Left kidney (tissue), 2 donors: Measurements from ENCODE around the gene GRID1. TPM values are rescaled to one million over a fixed set of nuclear protein-coding genes. Genes with fewer than 3 reads are reported as not detected.

Experiments
- DNase-seq: peaks from one replicate; pipeline ENCODE4 v3.0.0-alpha.2; 2013
- polyA plus RNA-seq: library from polyadenylated mRNA; unstranded; fragments of 120-200 nt; gene quantifications from one replicate; pipeline ENCODE4 v1.2.1, GENCODE V29; 2013; ENCODE audit not compliant: insufficient read length

The GRID1 gene
- polyA plus RNA-seq, 1 donor, result 1.1 TPM

DNA sequence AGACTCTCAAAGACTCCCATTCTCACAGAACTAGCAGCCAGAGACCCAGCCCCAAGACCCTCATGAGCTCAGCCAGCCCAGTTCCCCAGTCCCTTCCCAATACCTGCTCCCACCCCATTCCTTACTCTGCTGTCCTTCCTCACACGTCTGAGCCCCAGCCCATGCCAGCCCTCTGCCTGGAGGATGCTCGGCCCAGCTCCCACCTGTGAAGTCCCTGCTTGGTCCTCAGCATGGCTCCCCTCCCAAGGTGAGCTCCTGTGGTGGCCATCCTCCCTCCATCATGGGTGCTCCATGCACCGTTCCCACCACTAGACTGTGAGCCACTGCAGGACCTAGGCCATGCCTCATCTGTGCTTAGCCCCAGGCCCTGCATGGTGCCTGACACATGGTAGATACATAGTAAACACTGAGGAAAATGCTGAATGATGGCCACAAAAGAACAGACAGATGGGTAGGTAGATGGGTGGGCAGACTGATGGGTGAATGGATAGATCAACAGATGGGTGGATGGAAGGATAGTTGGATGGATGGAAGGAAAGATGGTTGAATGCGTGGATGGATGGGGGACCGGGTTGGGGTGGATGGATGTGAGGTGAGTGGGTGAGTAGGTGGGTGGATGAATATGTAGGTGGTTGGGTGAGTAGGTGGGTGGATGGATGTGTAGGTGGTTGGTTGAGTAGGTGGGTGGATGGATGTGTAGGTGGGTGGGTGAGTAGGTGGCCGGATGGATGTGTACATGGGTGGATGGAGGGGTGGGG lies 138.9 kb downstream of the GRID1 start:
- DNase-seq, result no peak

DNA sequence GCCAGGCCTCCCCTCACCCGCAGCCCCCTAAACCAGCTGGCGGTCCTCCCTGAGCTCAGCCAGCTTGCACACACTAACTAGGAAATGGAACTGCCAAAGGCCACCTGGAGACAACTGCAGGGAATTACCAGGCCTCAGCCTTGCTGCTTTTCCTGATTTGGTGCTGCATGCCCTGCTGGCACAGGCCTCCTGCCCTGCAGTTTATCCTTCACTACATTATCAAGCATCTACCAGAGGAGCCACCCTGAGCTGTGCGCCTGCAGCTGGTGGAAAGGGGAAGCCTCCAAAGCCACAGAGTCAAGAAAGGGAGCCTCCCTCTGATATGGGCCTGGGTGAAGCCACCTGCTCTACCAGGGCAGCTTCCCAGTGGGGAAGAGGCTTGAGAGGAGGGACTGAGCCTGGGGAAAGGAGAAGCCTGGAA lies 139.8 kb downstream of the GRID1 start:
- DNase-seq, result no peak

DNA sequence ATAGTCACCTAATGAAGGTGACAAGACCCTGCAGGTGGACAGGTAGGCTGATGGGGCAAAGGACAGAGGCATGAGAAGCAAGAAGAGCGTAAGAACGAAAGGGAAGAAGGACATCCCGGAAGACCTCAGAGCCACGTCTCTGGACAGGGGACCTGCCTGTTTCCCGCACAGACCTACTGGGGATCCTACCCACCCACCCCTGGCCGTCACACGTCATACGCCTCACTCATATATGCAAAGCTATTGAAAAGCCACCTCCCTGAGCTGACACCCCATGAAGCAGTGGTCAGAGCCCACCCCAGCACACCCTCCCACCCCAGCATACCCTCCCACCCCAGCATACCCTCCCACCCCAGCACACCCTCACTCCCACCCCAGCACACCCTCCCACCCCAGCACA lies 140.6 kb downstream of the GRID1 start:
- DNase-seq, result no peak

DNA sequence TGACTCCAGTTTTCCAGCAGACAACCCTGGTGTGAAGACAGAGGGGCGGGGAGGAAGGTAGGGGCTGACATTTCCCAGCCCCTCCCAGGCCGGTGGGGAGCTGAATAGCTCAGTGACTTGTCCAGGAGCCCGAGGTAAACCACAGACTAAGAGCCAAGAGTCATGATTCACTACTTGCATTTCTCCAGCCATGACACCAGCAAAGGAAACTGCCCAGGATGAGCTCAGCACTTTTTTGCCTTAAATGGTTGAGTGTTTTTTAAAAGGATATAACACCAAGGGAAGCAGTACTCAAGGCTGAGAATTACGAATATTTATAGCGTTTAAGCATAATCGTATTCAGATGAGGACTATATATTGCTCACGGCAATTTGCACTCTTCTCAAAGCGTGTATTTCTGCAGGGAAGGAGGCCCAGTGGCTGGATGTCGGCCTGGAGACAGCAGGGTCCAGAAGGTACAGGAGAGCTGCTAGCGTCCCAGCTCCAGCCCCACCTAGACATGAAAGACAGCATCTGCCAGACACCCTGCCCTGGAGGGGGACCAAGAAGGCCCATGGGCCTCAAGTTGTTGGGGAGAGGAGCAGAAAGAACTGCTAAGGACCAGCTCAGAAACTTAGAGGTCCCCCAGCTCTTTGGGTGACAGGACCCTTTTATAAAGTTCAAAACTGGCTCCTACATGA lies 141.4 kb downstream of the GRID1 start:
- DNase-seq, result no peak

DNA sequence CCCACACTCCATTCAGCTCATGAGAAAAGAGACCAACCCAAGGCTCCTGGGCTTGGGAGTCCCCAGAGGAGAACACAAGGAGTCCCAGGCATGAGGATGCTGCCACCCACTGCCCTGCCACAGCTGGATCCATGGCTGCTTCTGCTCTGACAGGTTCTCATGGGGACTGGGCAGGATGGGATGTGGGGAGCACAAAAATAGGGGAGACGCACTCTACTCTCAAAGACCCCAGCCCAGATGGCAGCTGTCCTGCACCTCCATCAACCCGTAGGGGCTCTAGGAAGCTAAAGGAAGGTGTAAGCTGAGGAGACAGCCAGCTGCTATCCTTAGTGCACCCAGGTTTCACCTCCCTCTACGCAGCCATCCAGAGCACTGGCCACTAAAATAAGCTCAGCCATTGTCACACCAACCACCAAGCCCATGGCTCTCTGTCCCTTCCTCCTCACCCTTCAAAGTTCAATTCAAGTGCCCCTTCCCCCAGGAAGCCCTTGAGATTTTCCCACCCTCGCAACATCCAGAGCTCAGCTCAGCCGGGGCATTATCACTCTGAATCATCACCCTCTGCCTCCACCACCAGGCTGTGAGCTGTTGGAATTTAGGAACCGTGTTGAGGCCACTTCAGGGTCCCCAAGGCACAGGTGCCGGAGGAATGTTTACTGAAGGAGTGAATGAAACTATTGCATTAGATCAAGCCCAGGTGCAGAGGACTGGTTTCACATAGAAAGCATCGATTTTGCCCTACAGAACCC lies 142.1 kb downstream of the GRID1 start:
- DNase-seq, result peak; percentile 3

DNA sequence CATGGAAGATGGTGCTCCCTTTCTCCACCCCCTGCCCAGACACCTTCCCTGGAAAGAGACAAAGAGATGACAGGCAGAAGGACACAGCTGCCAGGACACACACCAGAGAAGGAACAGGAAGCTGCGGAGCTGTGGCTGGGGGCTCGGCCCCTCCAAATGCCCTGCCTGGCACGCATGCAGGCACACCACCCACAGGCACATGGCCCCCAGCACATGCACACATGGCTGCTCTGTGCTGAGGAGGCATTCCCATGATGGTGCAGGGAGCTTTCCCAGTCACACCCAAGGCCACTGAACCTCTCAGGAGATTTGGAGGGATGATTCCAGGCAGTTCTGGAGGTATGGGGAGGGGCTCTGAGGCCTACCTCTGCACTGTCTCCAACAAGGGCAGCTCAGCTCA lies 143.3 kb downstream of the GRID1 start:
- DNase-seq, result no peak

DNA sequence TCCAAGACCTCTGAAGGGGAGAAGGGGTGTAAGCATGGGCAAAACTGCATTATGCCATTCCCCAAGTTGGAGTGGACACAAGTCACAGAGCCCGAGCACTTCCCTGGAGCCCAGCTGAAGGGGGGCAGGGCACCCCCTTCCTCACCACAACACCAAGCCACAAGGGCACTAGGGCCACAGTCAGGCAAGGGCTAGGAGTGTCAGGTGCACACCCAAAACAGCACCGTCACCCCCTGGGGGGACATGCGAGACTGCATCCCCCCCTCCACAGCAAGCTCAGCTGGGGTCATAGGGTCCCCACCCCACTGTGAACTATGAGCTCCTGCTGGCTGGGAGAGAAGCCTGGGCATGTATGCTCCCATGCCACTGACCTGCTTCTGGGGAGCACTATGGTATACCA lies 143.9 kb downstream of the GRID1 start:
- no peak for DNase-seq

DNA sequence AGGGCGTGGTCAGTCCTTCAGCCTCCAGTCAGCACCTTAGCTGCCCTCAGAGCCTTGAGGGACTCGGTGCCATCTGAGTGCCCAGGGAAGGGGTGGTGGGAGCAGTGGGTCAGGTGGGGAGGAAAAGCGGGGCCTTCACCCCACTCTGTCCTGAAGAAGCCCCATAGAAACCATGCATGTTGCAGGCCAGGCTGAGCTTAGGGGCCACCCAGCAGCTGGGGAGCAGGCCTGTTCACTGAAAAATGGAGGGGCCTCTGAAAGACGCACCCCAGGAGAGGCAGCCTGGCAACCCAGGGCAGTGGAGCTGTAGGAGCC lies 144.3 kb downstream of the GRID1 start:
- DNase-seq, result no peak

DNA sequence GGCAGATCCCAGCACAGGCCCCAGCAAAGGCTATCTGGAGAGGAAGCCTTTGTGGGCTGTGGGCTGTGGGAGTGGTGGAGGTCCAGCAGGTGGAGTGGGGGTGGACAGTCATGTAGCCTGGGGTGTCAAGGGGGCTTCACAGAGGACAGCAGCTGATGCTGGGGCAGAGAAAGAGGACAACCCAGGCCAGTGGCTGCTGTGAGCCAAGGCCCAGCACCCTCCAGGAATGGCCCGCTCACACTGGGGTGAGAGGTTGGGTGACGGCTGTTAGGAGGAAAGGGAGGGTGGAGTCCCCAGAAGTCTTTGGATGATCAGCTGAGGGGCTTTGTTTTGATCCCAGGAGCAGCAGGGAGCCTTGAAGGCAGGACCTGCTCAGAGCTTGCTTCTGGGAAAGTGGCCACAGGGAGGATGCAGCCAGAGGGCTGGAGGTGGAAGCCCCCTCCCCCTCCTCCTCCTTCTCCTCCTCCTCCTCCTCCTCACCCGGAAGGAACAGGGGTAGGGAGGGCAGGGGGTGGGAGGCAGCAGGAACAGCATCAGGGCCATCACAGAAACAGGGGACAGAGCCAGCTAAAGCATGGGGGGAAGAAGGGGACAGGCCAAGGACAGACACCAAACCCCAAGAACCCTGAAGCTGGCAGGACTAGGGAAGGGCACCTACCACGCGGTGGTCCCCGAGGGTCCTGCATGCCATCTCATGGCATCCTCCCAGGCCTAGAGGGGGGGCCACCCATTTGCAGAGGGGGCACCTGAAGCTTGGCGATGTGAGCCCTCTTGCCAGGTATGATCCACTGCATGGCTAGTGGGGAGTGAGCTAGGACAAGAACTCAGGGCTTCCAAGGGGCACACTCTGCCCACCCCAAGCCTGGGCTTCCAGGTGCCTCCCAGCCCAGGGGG lies 144.9 kb downstream of the GRID1 start:
- DNase-seq, result no peak

DNA sequence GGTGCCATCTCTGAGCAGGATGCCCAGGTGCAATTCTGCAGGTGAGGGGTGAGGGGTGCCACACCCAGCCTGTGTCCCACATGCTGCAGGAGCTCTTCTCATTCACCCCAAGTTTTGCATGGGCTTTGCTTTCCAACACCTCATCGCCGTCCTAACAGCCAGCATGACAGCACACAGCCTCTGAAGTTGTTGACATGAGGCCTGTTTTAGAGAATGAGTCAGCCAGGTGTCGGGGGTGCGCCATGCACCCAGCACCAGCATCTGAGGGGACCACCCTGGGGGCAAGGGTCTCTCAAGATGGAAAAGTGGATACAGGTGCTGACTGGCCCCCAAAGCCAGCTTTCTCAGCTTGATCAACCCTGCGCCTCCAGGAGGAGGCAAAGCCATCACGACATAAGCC lies 146.0 kb downstream of the GRID1 start:
- DNase-seq, result no peak

DNA sequence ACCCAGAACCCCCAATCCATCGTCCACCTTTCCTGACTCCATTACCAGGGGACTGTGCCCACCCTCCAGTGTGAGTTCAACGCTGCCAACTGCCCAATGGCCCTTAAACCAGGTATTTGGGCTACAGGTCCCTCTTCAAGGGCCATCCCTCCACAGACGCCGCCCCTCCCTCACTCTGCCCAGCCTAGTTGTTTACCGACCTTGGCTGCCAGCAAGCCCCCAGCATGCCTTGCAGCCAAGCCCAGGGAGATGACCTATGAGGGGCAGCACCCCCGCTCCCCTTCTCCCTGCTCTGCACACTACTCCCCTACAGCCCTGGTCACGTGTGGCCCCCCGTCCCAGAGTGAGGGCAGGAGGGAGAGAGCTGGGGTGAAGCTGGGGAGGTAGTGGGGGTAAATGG lies 147.3 kb downstream of the GRID1 start:
- DNase-seq, result no peak

DNA sequence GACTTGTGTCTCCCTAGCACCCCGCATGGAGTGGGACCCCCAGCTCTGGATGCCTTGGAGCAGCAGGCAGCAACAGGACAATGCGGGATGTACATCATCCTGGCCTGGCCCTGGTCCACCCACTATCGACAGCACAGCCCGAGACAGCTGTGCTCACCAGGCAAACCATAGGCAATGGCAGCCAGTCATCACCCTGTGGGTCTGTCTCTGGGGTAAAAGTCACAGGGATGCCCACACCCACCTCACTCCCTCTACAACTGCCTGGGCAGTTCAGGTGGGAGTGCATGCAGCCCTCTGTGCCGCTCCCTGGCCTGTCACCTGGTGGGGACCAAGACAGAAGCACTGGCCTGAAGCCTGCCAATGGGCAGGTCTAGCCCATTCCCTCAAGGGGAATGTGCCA lies 147.8 kb downstream of the GRID1 start:
- no peak for DNase-seq

DNA sequence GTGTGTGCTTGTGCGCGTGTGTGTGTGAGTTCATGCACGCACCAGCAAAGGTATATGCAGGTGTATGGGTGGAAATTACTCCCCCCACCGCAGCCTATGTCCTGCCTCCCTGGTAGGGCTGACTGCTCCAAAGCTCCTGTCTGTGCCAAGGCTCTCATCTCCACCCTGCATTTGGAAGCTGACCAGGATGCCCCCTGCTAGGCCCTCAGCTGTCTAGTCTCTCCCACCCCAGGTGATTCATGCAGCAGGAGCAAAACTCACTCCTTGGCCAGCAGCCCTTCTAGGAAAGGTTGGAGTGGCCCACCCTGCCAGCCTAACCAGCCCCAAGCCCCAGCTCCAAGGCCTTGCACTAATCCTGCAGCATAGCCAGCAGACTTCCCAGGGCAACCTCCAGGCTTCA lies 148.4 kb downstream of the GRID1 start:
- no peak for DNase-seq

DNA sequence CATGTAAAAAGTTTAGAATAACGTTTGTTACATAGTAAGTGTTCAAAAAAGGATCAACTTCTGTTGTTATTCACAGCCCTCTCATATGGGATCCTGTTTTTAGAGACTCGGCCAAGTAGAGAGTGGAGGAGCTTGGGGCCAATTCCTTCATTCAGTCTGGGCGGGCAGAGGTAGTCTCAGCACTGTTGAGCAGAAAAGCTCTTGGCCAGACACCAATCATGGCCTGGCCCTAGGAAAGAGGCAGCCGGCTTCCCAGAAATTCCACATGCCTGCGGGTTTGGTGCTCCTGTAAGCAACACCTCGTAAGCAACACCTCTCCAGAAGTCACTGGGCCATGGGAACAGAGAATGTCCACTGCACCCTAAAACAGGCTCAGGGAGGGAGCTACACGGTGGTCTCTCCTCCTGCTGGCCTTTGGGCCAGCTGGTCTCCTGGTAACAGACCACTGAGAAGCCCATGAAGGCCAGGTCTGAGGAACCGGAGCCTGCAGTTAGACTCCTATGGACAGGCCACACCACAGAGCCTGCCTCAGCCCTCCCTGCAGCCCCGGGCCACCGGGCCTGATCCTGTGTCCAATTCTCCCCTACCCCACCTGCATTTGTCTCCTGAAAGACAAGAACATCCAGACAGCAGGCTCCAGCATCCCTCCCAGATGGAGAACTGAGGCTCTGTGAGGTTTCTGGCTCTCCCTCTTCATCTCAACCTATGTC lies 149.1 kb downstream of the GRID1 start:
- no peak for DNase-seq

DNA sequence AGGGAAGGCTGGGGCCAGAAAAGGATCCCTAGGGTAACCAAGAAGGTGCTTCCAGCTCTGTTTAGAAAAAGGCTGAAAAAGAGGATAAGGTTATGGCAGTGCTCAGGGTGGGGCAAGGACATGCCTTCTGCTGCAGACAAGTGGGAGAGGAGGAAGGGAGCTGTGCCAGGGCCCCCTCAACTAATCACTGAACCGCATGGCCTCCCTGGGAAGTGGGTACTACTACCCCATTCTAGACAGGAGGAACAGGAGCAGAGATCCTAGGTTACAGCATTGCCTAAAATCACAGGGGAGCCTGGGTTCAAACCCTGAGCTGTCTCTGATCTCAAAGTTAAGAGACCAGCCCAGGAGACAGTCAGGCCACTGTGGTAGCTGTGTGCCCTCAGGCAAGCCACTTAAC lies 149.7 kb downstream of the GRID1 start:
- no peak for DNase-seq

DNA sequence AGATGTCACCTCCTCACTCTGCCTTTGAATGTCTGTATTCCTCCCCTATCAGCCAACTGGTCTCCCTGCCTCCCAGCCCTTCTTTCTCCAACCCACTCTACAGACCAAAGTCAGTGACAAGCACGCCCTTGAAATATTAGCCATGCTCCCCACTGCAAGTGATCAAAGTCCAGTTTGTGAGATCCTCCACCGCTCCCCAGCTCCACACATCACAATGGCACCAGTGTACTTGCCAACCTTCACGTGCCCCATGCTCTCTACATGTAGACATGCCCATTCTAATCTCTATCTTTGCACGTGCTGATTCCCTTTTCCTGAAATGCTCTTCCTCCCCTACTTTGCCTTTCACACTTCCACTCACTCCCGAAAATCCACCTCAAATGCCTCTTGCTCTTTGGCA lies 150.9 kb downstream of the GRID1 start:
- no peak for DNase-seq

DNA sequence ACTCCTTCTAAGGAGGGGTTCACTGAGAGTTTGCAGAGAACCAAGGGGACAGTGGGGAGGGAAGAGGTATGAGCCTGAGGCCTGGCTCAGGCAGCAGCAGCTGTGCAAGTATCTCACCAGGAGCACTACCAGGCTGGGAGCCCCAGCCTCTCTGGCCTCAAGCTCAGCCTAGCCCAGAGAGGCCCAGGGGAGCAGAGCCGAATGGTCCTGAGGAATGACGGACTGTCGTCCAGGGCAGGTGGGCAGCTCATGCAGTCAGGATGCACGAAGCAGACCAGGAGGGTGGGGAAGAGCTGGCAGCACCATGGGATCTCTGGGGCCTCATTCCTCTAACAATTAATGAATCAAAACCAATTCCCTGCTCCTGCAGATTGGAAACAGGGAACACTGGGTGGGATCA lies 151.5 kb downstream of the GRID1 start:
- no peak for DNase-seq

DNA sequence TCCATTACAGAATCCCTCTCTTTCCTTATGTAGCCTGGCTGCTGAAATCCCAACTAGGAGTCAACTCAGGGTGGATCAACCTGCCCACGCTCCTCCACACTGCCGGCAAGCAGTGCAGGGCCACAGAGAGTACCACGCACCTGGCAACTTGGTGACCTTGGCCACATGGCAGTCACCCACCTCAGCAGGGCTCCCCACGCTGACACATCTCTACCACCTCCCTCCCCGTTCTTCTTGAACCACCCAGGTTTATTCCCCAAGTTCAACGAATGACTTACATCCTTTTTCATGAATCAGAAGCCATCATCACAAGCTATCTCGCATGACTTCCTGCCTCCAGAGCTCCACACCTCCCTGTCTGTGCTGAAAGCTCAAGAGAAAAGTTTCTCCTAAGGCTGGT lies 153.4 kb downstream of the GRID1 start:
- DNase-seq, result no peak

DNA sequence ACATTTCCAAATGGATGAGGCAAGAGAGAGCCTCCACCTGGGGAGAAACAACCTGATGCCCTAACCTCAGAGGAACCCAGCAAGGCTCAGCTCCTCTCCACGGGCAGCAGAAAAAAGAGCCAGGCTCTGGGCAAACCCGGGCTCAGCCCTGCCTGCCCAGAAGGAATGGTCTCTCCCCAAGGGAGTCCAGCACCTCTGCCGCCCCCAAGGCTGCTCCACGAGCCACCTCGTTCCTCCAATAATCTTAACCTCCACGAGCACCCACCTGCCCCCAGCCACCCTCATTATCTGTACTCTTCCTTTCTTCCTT lies 154.2 kb downstream of the GRID1 start:
- DNase-seq, result no peak

DNA sequence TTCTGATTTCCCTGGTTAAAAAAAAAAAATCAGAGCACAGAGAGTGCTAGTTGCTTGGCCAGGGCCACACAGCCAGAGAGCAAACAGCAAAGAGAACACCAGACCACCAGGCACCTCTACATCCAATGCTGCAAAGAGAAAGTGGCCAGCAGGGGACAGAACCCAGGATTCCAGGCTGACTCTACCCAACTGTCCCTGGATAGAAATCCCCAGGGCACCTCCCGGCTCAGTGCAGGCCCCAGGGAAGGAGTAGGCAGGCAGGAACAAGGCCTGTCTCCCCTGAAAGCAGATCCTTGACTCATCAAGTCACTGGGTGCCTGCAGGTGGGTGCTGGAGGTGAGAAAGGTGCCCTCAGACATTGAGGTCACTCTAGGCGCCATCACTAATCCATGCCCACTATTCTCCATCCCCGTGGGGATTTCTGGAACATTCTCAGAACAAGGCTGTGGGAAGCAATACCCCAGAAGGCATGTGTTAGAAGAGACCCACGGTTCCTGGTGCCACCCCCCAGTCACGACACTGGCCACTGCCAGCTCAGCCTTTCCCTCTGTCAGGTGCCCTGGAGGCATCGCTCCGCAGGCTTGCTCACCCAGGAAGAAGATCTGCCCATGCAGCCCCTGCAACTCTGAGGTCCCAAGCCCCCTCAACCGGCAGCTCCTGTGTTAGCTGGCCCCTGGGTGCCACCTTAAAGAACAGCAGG lies 154.8 kb downstream of the GRID1 start:
- DNase-seq, result no peak

DNA sequence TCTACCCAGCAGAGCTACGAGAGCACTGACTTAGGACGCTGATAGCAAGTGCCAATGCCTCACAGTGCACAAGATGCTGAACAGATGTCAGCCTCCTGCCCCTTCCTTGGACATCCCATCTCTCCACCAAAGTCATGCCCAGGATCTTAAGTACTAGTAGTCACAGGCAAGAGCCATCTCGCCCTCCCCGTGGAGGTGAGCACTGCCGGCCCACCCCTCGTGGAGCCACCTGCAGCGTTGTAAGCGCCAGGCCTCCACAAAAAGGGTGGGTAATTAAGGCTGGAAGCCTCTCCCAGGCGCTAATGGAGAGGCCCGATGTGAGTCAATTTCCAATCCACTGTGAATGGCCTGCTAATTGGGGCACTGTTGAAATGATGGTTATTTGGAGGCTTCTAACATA lies 156.2 kb downstream of the GRID1 start:
- no peak for DNase-seq
